Fibroblast of skin of left biceps (primary cell): ENCODE measurements around the gene L1CAM.
"Not testable (repeated sequence)": the region's sequence is repeated elsewhere in the genome, so short reads cannot be mapped to it uniquely, and the experiment has no call there.

Experiments
- DNase-seq, 2 experiments: peaks; one replicate each; pipeline ENCODE4 v3.0.0-alpha.2; 2013; ENCODE audit warnings: low read depth in 2 of 2

Gene L1CAM

DNA sequence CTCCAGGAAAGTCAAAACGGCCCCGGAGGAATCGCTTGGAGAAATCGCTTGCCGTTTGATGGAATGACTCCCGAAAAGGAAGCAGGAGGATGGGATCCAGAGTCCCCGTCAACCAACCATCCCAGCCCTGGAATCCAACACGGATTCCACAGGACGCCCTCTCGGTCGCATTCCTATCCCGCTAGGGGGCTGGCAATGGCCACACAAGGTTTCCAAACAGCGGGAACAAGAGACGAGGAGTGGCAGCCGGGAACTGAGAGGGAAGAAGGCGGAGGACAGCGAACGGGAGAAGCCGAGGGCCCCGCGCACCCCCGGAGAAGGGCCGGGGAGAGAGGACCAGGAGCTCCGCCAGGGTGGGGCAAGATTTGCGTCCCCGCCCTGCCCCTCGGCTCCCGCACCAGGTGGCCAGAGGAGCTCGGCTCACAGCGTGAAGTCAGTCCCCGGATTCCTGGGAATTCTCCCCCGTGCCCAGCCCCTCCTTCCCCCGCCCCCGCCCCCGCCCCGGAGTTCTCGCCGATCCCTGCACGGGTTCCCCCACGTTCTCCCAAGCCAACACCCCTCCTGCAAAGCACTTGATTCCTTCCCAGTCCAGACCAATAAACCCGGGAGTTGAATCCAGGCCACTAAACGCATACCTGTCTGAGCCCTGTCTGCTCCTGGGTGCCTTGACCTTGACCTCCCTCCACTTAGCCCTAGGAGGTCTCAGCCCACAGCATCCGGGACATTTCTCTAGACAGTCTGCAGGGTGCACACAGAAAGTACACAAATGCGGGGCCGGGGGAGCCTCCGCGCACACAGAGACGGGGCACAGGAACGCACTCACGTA, 57.0 kb downstream of the L1CAM start:
- DNase-seq, result no peak

DNA sequence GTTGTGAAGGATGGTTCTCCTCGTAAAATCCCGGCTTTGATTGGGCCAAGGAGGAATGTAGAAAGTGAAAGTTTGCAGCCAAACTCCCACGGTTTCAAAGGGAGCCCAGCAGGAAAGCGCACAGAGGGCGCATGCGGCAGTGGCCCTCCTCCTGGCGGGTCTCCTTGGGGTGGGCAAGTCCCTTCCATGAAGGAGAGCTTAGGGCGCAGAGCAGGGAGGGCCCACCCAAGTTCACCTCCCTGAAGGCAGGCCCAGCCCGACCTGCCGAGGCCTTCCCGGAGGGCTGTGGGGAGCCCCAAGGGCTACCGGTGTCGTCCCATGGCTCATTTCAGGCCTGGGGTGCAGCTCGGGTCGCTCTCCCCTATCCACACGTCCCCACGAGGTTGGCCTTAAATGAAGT, 57.7 kb downstream of the L1CAM start:
- DNase-seq, result no peak

DNA sequence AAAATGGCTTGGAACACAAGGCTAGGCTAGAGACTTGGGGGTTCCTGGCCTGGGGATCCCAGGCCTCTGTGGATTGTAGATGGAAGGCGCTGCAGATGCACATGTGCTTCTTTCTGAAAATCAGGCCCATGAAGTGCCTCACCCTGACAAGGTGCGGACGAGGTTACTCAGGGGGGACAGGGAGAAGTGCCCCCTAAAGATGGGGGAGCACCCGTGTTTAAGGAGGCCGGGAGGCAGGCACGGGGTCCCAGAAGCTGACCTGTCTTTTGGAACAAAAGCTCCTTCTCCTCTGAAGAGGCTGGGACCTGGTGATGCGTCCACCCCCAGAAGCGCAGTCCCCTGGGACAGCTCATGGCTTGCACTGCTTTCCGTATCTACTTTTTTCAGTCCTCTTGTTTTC, 58.1 kb downstream of the L1CAM start:
- no peak for DNase-seq

DNA sequence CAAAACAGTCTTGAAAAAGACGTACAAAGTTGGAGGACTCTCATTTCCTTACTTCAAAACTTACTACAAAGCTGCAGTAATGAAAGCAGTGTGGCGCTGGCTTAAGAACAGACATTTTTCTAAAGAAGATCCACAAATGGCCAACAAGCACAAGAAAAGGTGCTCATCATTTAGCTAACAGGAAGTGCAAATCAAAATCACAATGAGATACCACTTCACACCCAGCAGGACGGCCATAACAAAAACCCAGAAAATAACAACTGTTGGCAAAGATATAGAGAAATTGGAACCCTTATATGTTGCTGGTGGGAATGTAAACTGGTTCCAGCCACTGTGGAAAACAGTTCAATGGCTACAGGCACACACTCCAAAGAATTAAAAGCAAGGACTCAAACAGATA, 59.0 kb downstream of the L1CAM start:
- no peak for DNase-seq

DNA sequence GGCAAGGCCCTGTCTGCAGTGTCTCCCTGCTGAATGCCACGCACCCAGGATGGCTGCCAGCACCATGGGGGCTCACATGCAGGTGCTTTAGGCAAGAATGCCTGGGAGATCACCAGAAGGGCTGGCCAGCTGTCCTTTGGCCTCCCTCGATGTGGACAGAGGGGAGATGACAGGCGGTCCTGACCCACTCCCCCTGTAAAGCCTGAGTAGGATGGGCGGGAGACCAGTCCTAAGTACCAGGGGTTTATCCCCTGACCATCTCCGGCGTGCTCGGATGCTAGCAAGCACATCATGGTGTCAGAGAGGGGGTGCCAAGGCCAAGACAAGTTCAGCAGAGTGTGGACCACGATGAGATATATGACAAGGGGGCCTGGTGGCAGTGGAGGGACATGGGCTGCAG, 60.9 kb downstream of the L1CAM start:
- DNase-seq, result no peak

DNA sequence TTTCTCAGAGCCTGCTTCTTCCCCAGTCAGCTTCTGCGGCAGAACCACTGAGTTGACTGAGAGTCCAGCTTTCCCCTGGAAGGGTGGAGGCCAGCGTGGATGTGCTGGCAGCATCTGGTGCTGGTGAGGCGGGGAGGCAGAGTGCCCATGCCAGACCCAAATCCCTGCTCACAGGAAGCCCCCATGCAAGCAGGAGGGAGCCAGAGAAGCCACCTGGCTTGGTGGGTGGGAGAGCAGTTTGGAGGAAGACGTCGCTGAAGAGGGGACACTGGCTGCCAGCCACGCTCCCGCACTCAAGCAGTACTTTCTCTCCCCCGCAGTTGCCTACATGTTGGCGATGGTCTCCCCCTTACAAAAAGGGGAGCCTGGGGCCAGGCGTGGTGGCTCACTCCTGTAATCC, 61.6 kb downstream of the L1CAM start:
- DNase-seq, result no peak

DNA sequence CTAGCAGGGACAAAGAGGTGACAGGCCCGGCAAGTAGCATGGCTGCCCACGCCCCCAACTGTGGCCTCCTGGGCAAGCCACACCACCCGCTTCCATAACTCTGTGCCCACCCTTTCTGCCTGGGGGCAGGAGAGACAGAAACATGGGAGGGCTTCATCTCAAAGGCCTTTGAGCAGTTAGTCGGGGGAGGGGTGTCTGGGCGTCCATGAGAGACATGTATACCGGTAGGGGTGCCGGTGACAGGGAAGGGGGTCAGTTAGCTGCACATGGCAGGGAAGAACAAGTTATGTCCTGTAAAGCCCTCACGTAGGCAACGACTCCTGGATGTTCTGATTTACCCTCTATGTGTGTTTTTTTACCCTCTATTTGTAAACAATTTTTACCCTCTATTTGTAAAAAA, 64.9 kb downstream of the L1CAM start:
- DNase-seq, result no peak

DNA sequence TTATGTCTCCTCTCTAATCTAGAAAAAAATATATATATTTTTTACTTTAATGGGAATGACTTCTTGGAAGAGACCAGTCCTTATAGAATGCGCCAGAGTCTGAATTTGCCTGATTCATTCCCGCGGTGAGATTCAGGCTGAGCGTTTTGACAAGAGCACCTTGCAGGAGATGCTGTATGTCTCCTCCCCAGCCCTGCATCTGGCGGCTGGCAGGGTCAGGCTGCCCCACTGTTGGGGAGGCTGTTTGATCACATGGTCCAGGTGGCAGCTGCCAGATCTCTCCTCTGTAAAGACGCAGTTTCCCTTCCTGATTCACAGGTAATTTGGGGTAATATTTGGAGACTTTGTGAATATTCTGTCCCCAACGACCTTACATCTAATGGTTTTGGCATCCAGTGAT, 65.4 kb downstream of the L1CAM start:
- DNase-seq, result no peak

DNA sequence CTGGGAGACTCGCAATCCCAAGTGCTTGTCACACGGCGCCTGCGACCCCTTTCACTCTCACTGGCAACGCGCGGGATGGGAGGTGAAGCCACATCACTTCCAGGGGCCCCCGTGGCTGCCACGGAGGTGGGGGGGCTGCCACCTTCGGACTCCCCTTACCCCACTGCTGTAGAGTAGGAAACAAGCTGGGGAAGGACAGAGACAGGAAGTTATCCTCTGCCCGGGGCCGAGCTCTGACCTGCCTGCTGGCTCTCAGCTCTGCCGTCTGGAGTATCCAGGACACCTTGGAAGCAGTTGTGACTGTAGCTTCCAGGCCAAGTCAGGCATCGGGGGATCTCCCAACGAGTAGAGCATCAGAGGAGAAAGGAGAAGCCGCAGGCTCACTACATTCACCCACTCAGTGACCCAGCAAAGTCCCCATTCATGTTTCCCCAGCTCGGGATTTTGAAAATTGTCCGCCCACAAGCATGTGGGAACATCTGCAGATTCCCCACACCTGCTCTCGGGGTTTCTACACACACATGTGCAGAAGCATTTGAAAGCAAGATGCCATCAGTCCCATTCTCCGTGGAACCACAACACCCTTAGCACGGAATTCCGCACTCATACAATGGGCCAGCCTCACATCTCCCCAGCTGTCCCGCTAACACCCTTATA, 66.5 kb downstream of the L1CAM start:
- DNase-seq, result no peak

DNA sequence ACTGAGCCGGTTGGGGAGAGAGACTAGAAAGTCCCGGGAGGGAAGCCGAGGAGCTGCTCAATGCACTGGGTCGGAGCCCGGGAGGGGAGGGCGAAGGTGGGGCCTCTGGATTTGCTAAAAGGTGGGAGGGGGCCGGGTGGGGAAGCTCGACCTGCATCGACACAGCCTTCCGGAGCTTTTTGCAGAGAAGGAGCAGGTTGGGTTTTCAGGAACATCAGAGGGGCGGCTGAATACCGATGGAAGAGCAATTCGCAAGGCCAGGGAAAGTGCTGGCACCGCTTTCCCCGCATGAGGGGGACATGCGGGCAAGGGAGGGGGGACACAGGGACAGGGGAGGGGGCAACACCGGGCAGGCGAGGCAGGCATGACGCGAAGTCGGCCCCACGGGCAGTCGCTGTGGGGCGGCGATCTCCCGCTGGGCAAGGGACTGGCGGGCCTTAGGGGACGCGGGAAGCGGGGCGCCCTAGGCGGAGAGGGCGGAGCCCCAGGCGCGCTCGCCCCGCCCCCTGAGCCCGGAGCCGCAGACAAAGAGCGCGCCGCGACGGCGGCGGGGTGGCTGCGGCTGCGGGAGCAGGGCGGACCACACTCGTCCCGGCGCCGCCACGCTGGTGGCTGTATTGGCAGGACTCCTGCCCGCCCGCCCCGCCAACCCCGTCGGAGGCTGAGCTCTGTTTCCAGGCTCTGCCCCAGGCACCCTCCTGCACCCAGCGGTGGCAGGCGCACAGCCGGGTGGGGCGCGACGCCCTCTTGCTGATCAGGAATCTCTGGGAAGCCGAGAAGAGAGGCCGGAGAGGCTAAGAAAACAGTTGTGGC, 67.2 kb downstream of the L1CAM start:
- DNase-seq, result no peak

DNA sequence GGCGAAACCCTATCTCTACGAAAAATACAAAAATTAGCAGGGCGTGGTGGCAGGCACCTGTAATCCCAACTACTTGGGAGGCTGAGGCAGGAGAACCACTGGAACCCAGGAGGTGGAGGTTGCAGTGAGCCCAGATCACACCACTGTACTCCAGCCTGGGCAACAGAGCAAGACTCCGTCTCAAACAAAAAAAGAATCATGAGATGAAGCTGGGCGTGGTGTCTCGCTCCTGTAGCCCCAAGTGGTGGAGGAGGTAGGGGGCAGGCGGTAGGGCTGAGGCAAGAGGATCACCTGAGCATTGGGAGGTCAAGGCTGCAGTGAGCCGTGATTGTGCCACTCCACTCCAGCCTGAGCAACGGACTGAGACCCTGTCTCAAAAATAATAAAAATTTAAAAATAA, 67.9 kb downstream of the L1CAM start:
- not testable (repeated sequence) for DNase-seq

DNA sequence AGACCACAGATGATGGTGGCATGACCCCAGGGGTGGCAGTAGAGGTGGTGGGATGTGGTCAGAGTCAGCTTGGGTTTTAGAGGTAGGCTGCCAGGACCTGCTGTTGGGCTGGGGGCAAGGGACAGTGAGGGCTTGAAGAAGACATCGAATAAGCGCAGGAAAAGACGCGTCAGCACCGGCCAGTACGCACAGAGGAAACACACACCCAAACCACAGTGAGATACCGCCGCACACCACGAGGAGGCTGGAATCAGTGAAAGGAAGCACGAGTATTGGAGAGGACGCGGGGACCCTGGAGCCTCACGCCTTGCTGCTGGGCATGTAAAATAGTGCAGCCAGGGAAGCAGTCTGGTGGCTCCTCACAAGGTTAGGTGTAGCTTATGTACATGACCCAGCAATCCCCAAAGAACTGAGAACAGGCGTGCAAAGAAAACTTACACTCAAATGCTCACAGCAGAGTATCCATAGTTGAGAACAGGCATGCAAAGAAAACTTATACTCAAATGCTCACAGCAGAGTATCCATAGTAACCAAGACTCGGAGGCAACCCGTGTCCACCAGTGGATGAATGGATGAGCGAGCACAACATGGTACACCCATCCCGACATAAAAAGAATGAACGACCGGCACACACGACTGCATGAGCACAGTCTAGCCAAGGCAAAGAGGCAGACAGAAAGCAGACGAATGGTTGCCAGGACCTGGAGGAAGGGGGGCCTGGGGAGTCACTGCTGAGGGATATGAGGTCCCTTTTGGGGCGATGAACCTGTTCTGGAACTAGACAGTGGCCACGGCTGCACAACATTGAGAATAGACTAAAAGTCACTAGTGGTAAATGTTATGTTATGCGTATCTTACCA, 68.9 kb downstream of the L1CAM start:
- DNase-seq, result no peak

DNA sequence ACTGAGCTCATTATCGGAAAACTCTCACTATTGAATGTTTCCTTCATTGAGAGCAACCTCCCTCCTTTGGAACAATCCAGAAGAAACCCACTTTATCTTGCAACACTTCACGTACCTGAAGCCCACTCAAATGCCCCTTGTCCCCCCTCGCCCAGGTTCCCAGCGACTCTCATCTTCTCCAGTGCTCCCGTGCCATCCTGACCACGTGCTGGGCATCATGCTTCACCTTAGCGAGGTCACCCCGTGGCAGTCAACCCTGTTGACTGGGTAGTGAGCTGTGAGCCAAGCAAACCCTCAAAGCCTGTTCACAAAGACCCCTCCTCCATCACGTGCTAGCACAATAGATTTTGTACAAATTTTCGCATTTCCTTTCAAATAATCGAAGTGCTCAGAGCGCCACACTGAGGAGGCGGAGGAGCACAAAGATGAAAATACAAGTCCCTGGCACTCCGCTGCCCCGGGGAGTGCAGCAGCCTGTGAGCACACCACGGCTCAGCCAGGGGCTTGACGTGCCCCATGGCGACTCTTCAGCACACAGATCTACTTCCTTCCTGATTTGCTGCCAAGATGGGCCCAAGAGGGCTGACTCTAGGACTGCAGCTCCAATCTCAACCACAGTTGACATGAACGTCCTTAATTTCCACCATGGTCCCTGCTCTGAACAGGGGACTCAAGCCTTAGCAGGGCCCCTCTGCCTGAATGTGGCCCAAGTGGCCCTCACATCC, 71.2 kb downstream of the L1CAM start:
- no peak for DNase-seq

DNA sequence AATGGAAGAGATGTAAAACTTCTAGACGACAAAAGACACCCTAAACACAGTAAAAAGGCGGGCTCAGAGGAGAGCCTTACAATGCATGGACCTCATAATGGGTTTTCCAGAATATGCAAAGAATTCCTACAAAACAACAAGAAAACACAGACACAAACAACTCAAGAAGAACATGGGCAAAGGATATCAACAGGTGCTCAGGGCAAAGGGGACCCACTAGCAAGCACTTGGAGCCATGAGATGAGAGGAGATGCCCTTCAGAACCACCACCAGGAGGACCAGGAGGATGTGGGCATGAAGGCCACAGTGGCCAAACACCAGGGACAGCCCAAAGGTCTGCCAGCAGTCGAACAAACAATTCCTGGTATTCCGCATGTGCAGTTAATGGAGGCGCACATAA, 72.8 kb downstream of the L1CAM start:
- no peak for DNase-seq

DNA sequence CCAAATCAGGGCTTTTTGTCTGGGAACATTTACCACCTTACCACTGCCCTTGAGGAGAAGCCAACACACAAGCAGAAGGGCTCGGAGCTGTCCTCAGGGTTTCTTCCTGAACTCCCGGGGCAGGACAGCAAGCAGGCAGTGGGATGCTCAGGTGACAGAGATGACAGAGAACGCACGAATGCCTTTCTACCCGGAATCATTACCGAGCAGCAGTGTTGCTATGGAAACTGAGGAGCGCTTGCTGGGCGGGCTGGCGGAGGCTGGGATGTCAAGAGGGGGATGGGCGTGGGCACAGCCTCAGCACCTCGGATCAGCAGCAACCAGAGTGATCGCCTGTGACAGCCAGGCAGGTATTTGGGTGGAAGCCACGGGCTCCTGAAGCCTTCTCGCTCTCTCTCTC, 73.8 kb downstream of the L1CAM start:
- no peak for DNase-seq
